ENCODE data around the gene HEXIM1. TPM values are rescaled to one million over a fixed set of nuclear protein-coding genes. Genes with fewer than 3 reads are reported as not detected.

The HEXIM1 gene
- total and polyA plus RNA-seq, 2 experiments from 2014 or later: 13.5 to 17.1 TPM

DNA sequence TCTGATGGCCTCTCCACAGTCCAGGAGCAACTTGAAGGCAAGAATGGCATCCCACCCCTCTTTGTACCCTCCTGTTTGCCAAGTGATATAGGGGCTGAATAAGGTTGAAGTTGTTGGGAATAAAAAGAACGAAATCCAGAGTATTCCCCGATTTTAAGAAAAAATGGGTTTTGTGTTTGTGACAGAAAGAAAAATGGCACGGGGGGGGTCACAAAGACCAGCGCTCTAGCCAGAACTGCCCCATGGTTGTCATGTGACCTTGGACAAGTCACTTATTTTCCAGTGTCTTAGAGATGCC lies 1.7 kb upstream of the HEXIM1 start:
- WGBS (ENCODE audit: low lambda C conversion rate, missing lambda C conversion rate): 97% methylated on average over 4 of the region's 4 CpGs

GRCh38 chr17:45146890-45147580 lies 1.2 kb upstream of the HEXIM1 start:
- Histone ChIP-seq H3K4me1 (ENCODE audit: insufficient read depth) (peaks cover 32% of the 10 kb centered on the region), H3K27ac (peak overlapping the region; percentile 97), H3K27me3 (no peaks in the 10 kb centered on the region), H3K4me2 (peak overlapping the region; percentile 84), H2AFZ (peak overlapping the region; percentile 4), H3K4me3 (peak overlapping the region; percentile 25), H4K20me1 (ENCODE audit: insufficient read depth, poor library complexity, severe bottlenecking) (peaks cover 24% of the 10 kb centered on the region), H3K9me3 (ENCODE audit: low read depth) (no peaks in the 10 kb centered on the region), H3K9me2 (replicated peaks; ENCODE audit: insufficient read depth) (no peaks in the 10 kb centered on the region), H3K79me2 (peaks cover 30% of the 10 kb centered on the region), H3K36me3 (replicated peaks; ENCODE audit: insufficient read depth, low read depth) (no peaks in the 10 kb centered on the region)
- no peak for TF ChIP-seq EZH2phosphoT487 (IDR thresholded peaks at IDR 0.05; ENCODE audit: low read depth, severe bottlenecking, unreplicated experiment)
- TF ChIP-seq CTCF (IDR thresholded peaks at IDR 0.05; ENCODE audit: poor library complexity): no peak
- TF ChIP-seq EZH2 (IDR thresholded peaks at IDR 0.05; ENCODE audit: borderline replicate concordance): no peak
- 28% methylated on average over 16 of the region's 29 CpGs for WGBS (ENCODE audit: low lambda C conversion rate, missing lambda C conversion rate)
- peak; percentile 89 for DNase-seq (ENCODE audit: low spot score)

More for the DNA sequence above, 1.7 kb upstream of the HEXIM1 start:
- peaks cover 27% of the 10 kb centered on the region for H3K79me2 ChIP-seq
- no peak for TF ChIP-seq EZH2phosphoT487 (IDR thresholded peaks at IDR 0.05; ENCODE audit: low read depth, severe bottlenecking, unreplicated experiment)
- no peak for TF ChIP-seq EZH2 (IDR thresholded peaks at IDR 0.05; ENCODE audit: borderline replicate concordance)
- no peak for TF ChIP-seq CTCF (IDR thresholded peaks at IDR 0.05; ENCODE audit: poor library complexity)
- no peak overlapping the region for H2AFZ ChIP-seq
- H3K9me3 ChIP-seq (ENCODE audit: low read depth): no peaks in the 10 kb centered on the region
- peak overlapping the region; percentile 84 for H3K4me2 ChIP-seq
- H3K27ac ChIP-seq: peak overlapping the region; percentile 97
- DNase-seq (ENCODE audit: low spot score): no peak
- H3K9me2 ChIP-seq (replicated peaks; ENCODE audit: insufficient read depth): no peaks in the 10 kb centered on the region
- no peak overlapping the region for H3K4me3 ChIP-seq
- peaks cover 30% of the 10 kb centered on the region for H3K4me1 ChIP-seq (ENCODE audit: insufficient read depth)
- no peaks in the 10 kb centered on the region for H3K36me3 ChIP-seq (replicated peaks; ENCODE audit: insufficient read depth, low read depth)
- peaks cover 20% of the 10 kb centered on the region for H4K20me1 ChIP-seq (ENCODE audit: insufficient read depth, poor library complexity, severe bottlenecking)
- H3K27me3 ChIP-seq: no peaks in the 10 kb centered on the region

GRCh38 chr17:45147581-45148182 lies 593 bp upstream of the HEXIM1 start:
- no peaks in the 10 kb centered on the region for H3K27me3 ChIP-seq
- H3K36me3 ChIP-seq (replicated peaks; ENCODE audit: insufficient read depth, low read depth): no peaks in the 10 kb centered on the region

More at GRCh38 chr17:45147581-45148182, 593 bp upstream of the HEXIM1 start:
- peak; percentile 91 for DNase-seq (ENCODE audit: low spot score)
- H2AFZ ChIP-seq: peak overlapping the region; percentile 4
- peaks cover 34% of the 10 kb centered on the region for H3K79me2 ChIP-seq
- no peaks in the 10 kb centered on the region for H3K9me3 ChIP-seq (ENCODE audit: low read depth)
- H3K27ac ChIP-seq: peak overlapping the region; percentile 97
- H4K20me1 ChIP-seq (ENCODE audit: insufficient read depth, poor library complexity, severe bottlenecking): peaks cover 24% of the 10 kb centered on the region
- H3K4me3 ChIP-seq: peak overlapping the region; percentile 25
- H3K9me2 ChIP-seq (replicated peaks; ENCODE audit: insufficient read depth): no peaks in the 10 kb centered on the region
- H3K4me2 ChIP-seq: peak overlapping the region; percentile 84
- peaks cover 32% of the 10 kb centered on the region for H3K4me1 ChIP-seq (ENCODE audit: insufficient read depth)
- TF ChIP-seq EZH2 (IDR thresholded peaks at IDR 0.05; ENCODE audit: borderline replicate concordance) (no peak), EZH2phosphoT487 (IDR thresholded peaks at IDR 0.05; ENCODE audit: low read depth, severe bottlenecking, unreplicated experiment) (no peak), CTCF (IDR thresholded peaks at IDR 0.05; ENCODE audit: poor library complexity) (no peak)
- WGBS (ENCODE audit: low lambda C conversion rate, missing lambda C conversion rate): under 1% methylated on average over 34 of the region's 38 CpGs

Data from hepatocyte (in vitro differentiated cells).